GM21825 (cell line): Measurements from ENCODE around the gene AP3S1.
"Not testable (repeated sequence)": the region's sequence is repeated elsewhere in the genome, so short reads cannot be mapped to it uniquely, and the experiment has no call there.

Experiments
- ATAC-seq: cut with Tn5 transposase; IDR thresholded peaks from one replicate; pipeline ENCODE4 v1.9.1; 2021; ENCODE audit warnings: mild to moderate bottlenecking, moderate library complexity; ENCODE audit not compliant: unreplicated experiment

Gene AP3S1

DNA sequence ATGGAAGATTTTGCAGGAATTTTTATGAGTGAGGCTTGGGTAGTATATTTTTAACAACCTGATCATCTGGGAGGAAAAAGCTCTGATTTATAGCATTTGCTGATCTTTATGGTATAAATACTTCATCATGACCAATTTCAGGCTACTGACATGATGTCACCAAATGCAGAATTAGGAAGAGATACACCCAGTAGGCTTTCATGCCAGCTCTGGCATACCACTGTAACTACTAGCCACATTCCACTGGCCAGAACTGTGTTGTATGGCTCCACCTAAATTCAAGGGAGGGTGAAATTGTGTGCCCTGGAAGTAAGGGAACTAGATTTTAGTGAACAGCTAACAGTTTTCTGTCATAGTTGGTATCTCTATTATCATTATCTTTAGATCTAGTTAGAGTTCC lies 17.6 kb downstream of the AP3S1 start:
- ATAC-seq = no peak

- no peak for ATAC-seq
These were observed 27.6 kb downstream of the AP3S1 start for GRCh38 chr5:115869256-115869795.

DNA sequence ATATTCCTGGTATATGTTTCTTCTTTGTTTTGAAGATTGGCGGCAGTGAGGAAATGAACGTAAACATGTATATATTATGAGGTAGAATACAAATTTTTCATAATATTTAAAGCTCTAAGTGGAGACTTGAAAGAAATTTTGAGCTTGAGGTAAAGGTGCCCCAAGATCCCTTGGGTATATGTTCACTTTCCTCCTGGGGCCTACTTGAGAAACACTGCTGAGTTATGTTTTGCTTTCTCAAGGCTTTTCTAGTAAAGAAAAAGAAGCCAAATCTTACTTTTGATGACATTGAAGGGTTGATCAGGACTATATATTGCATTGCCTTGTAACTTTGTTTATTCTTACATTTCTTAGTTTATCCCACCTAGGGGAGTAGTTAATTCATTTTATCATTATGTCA lies 30.7 kb downstream of the AP3S1 start:
- ATAC-seq = no peak

GRCh38 chr5:115873392-115873791 lies 31.7 kb downstream of the AP3S1 start:
- ATAC-seq = no peak

- ATAC-seq = no peak
These were observed 33.7 kb downstream of the AP3S1 start for GRCh38 chr5:115875447-115875846.

- not testable (repeated sequence) for ATAC-seq
These were observed 35.6 kb downstream of the AP3S1 start for GRCh38 chr5:115877342-115877741.

GRCh38 chr5:115882434-115882833 lies 40.7 kb downstream of the AP3S1 start:
- ATAC-seq = not testable (repeated sequence)

DNA sequence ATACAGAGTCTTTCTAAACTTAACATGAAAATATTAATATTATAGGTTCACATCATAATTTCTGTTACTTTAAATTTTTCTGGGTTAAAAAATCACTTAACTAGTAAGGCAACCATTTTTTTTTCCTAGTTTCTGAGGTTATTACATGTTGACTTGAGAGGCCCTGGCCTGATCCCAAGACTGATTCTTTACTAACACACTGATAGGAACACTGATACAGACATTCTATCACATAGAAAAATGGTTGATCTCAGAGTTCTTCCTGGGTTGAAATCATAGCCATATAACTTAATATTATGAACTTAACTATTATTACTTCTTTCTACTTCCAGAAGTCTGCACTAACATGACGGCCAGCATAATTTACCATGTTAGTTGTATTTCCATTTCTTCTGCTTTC lies 43.0 kb downstream of the AP3S1 start:
- ATAC-seq = no peak

GRCh38 chr5:115885208-115885607 lies 43.5 kb downstream of the AP3S1 start:
- not testable (repeated sequence) for ATAC-seq

- ATAC-seq = no peak
These were observed 46.3 kb downstream of the AP3S1 start for GRCh38 chr5:115888027-115888426.

DNA sequence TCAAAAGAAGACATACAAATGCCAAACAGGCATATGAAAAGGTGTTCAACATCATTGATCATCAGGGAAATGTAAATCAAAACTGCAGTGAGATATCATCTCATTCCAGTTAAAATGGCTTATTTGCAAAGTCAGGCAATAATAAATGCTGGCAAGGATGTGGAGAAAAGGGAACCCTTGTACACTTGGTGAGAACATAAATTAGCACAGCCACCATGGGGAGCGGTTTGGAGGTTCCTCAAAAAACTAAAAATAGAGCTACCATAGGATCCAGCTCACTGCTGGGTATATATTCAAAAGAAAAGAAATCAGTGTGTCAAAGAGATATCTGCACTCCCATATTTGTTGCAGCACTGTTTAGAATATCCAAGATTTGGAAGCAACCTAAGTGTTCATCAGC lies 50.3 kb downstream of the AP3S1 start:
- ATAC-seq = no peak

DNA sequence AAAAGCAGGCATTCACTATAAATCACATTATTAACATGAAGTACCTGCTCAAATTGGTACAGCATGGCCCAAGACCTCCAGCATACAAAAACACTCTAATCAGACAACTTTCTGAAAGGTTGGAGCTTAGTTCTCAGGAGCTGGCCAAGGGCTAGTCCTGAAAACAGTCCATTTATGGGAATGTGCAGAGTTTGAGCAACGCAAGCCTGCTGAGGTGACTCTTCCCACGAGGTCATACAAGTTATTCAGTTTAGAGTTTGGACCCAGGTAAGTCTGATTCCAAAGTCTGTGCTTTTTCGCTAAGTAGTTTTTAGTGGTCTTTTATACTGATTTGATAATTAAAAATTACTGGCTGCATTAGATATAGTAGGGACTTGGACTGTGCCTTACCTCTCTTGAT lies 52.6 kb downstream of the AP3S1 start:
- ATAC-seq = no peak

- ATAC-seq = no peak
These were observed 54.1 kb downstream of the AP3S1 start for GRCh38 chr5:115895821-115896220.

DNA sequence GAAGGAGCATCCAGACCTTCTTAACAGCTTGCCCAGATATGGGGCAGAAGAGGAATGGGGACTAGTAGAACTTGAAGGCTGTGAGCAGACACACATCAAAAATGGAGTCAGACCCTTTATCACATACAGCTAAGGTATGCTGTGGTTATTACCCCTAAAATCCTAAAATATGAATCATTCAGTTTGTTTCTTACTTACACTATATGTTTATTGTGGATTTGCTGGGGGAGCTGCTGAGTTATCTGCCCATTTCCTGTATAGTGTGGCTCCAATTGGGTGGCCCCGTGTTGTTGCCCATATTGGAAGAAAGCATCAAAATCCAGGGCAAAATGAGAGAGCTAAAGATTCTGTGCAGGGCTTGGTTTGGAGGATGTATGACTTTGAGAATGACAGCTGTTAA lies 56.9 kb downstream of the AP3S1 start:
- no peak for ATAC-seq

- no peak for ATAC-seq
These were observed 65.4 kb downstream of the AP3S1 start for GRCh38 chr5:115907177-115907576.

DNA sequence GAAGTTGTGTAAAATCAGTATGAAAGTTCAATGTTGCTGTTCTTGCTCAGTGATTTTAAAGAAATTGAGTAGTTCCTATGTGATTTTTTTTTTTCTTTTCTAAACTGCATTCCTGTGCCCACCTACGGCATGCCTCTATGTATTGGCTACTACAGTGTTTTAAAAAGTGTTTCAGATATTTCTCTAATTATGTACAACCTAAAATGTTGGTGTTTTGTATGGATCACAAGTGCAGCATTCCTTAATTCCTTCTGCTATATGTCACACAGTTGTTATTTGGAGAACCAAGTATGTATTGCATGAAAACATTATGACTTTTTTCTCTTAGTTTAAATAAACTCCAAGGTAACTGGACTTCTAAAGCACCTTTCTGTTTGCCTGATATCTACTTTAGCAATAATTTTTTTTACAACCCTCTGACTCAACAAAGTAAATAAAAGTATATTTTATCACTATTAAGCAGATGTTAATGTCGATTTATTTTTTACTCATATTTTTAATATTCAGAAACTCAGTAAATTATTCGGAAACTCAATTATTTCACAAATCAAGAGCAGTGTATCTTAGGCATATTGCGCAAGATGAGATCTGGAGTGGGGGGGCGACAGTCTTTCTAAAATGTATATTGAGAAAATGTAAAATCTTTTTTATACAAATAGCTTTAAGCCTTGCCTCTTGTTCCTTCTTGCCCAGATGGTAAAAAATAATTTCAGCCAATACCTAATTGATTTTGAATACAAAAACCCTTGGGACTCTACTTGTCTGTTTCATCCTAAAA lies 72.1 kb downstream of the AP3S1 start:
- not testable (repeated sequence) for ATAC-seq

DNA sequence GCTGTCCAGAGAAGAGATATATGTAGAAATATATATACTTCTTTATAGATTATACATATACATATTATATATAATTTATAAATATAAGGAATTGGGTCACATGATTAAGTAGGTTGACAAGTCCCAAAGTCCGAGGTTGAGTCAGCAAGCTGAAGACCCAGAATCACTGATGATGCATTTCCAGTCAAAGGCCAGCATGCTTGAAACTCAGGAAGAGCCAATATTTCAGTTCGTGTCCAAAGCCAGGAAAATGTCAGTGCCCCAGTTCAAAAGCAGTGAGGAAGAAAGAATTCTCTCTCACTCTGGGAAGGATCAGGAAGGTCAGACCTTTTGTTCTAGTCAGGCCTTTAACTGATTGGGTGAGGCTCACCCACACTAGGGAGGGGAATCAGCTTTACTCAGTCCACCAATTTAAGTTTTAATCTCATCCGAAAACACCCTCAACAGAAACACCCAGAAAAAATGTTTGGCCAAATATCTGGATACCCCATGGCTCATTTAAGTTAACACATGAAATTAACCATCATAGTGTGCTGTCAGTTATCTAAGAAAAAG lies 78.5 kb downstream of the AP3S1 start:
- no peak for ATAC-seq

- not testable (repeated sequence) for ATAC-seq
These were observed 87.1 kb downstream of the AP3S1 start for GRCh38 chr5:115928578-115929407.

DNA sequence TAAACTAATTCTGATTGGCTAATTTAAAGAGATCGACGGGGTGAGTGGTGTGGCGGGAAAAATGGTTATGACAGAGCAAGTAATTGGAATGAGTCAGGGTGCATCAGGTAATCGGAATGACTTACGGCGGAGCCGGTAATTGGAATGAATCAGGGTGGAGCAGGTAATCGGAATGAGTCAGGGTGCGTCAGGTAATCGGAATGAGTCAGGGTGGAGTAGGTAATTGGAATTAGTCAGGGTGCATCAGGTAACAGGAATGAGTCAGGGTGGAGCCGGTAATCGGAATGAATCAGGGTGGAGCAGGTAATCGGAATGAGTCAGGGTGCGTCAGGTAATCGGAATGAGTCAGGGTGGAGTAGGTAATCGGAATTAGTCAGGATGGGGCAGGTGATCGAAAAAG lies 88.4 kb downstream of the AP3S1 start:
- ATAC-seq = not testable (repeated sequence)

- no peak for ATAC-seq
These were observed 89.0 kb downstream of the AP3S1 start for GRCh38 chr5:115930630-115931337.

GRCh38 chr5:115932991-115933390 lies 91.3 kb downstream of the AP3S1 start:
- no peak for ATAC-seq
